HG03139 (cell line): ENCODE data around the gene MBLAC1.
A peak's percentile ranks its signal among the peaks of the same experiment; 100 is the strongest.

Experiments used
- ATAC-seq: cut with Tn5 transposase; IDR thresholded peaks from one replicate; pipeline ENCODE4 v1.9.1; 2021; ENCODE audit not compliant: unreplicated experiment

MBLAC1 gene

DNA sequence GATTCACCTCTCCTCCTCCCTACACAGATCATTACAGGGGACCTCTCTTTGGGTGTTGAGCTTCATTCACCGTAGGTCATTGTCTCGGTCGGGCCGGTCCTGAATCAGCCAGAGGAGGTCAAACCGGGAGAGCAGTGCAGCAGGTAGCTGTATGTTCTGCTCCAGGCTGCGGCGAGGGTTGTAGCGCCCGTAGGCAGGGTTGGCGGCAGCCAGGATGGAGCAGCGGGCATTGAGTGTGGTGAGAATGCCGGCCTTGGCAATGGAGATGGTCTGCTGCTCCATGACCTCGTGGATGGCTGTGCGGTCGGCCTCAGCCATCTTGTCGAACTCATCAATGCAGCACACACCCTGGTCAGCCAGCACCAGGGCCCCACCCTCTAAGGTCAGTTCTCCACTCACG is 31.1 kb upstream of the MBLAC1 start:
- ATAC-seq: no peak

DNA sequence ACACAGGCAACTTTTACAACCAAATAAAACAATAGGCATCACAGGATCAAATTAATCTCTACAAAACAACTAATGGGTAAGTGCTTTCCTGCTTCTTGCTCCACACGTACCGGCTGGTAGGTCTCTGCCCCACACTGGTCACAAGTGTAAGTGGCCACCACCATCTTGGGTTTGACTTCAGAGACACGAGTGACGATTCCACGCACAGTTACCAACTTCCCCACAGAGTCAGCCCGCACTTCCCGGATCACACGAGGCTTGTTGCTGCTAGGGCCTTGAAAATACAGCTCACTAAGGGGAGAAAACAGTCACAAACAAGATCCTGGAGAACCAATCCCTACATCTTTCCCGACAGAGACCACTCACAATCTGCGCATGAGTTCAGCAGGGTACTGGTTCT is 27.9 kb upstream of the MBLAC1 start:
- ATAC-seq: no peak

DNA sequence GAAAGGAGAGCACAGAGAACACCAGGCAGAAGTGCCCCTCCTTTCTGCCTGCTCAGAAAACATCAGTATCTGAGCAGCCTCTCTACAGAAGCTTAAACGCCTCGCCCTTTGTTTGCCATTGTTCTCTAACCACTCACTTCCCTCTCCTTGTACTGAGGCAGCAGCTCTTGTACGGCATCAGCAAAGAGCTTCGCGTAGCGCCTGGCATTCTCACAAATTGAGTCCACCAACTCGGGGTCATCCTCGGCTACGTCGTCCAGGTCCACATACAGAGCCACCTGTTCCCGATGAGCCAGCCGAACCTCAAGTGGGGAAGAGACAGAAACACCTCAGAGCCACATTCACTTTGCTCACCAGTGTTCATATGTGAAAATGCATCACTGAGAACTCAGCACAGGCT is 27.3 kb upstream of the MBLAC1 start:
- ATAC-seq: no peak

- peak; percentile 52 for ATAC-seq
These were observed 26.2 kb upstream of the MBLAC1 start for GRCh38 chr7:100100420-100101015.

GRCh38 chr7:100101016-100101862 is 25.5 kb upstream of the MBLAC1 start, which contains the start of the genes AP4M1 and MCM7:
Gene AP4M1 (plus strand): TSS chr7:100101643. CDS start chr7:100101715, 72 bp downstream.
Gene MCM7 (minus strand): TSS chr7:100101397. CDS start chr7:100101294, 103 bp downstream.
- peak; percentile 75 for ATAC-seq

GRCh38 chr7:100102950-100103840 is 23.6 kb upstream of the MBLAC1 start:
- no peak for ATAC-seq

DNA sequence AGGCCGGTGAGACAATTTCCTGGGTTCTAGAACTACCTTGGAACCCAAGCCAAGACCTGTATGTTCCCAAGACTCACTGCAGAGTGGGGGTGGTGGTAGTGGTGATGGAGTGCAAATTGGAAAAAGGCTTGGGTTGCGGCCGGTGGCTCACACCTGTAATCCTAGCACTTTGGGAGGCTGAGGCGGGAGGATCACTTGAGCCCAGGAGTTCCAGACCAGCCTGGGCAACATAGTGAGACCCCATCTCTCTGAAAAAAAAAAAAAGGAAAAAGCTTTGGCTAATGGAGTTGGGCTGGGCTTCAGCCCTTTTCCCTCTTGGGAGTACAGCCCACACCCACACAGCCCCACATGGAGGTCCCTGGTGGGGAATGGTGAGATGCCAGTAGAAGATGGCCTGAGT is 21.2 kb upstream of the MBLAC1 start:
- no peak for ATAC-seq

GRCh38 chr7:100106633-100107032 is 20.1 kb upstream of the MBLAC1 start:
- no peak for ATAC-seq

GRCh38 chr7:100107125-100107737 is 19.5 kb upstream of the MBLAC1 start:
- no peak for ATAC-seq

DNA sequence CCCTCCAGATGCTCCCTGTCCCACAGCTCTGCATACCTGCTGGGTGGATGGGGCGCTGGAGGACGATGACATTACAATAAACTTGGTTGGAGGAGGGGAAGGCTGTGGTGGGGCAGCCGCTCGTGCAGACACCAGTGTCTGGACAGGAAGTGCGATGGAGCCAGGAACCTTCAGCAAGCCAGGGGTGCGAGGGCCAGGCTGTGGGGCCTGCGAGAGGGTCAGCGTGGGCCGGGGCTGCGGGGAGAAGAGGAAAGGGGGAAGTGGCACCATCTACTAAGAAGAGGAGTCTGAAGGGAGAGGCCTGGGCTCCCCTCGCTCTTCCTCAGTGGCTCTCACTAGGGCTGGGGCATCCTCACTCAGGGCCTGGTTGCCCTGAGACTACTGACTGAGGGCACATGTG is 18.9 kb upstream of the MBLAC1 start:
- no peak for ATAC-seq

- no peak for ATAC-seq
These were observed 17.1 kb upstream of the MBLAC1 start for GRCh38 chr7:100109521-100110163.

GRCh38 chr7:100111156-100111555 is 15.6 kb upstream of the MBLAC1 start:
- ATAC-seq: no peak

- no peak for ATAC-seq
These were observed 14.9 kb upstream of the MBLAC1 start for GRCh38 chr7:100111914-100112313.

- ATAC-seq: no peak
These were observed 11.7 kb upstream of the MBLAC1 start for GRCh38 chr7:100115026-100115425.

GRCh38 chr7:100118388-100119071 is 8.2 kb upstream of the MBLAC1 start:
- ATAC-seq: no peak

- ATAC-seq: peak; percentile 62
These were observed 7.4 kb upstream of the MBLAC1 start, which contains the start of the genes CNPY4 and TAF6 for GRCh38 chr7:100119072-100119969. Gene CNPY4 (plus strand): TSS chr7:100119634. CDS start chr7:100119745, 111 bp downstream. Gene TAF6 (minus strand): TSS chr7:100119358. CDS start chr7:100114209, 5,149 bp downstream.

- peak; percentile 14 for ATAC-seq
These were observed 6.6 kb upstream of the MBLAC1 start for GRCh38 chr7:100119970-100120732.

DNA sequence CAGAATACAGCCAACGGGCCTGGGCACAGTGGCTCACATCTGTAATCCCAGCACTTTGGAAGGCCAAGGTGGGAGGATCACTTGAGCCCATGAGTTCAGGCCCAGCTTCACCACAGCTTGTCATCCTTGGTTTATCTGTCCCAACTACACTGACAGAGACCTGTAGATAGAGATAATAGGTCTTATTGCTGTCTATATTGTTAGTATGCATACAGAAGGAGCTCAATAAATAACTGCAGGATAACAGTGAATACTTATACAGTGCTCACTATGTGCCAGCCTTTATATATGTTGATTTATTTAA is 6.1 kb upstream of the MBLAC1 start:
- no peak for ATAC-seq
